ENCODE results near the gene LRMDA. TPM values are rescaled to one million over a fixed set of nuclear protein-coding genes. Genes with fewer than 3 reads are reported as not detected.

LRMDA gene
- total RNA-seq, 1 donor from 2014 or later: 5.2 TPM

GRCh38 chr10:76236356-76236755 is 804.9 kb downstream of the LRMDA start:
- Mint-ChIP-seq H3K36me3 (peaks cover 2% of the 10 kb centered on the region), H3K4me1 (peaks cover 16% of the 10 kb centered on the region), H3K4me3 (no peak overlapping the region), H3K9me3 (peaks cover 13% of the 10 kb centered on the region), H3K27ac (no peak overlapping the region), H3K27me3 (ENCODE audit: insufficient read depth, low read depth) (no peaks in the 10 kb centered on the region)
- H3K4me1 ChIP-seq: peaks cover 9% of the 10 kb centered on the region
- H3K27me3 ChIP-seq: peaks cover 40% of the 10 kb centered on the region
- no peaks in the 10 kb centered on the region for H3K9me3 ChIP-seq (ENCODE audit: low read depth)
- no peaks in the 10 kb centered on the region for H3K36me3 ChIP-seq
- DNase-seq (ENCODE audit: low spot score): no peak
- H4K20me1 ChIP-seq (ENCODE audit: low read depth): no peaks in the 10 kb centered on the region
- no peaks in the 10 kb centered on the region for H3K79me2 ChIP-seq (ENCODE audit: low read depth)
- no peak overlapping the region for H3K4me2 ChIP-seq
- H3K9ac ChIP-seq: no peak overlapping the region
- no peak overlapping the region for H3K27ac ChIP-seq
- peaks cover 1% of the 10 kb centered on the region for H3F3A ChIP-seq (ENCODE audit: low read depth)
- TF ChIP-seq CTCF (IDR thresholded peaks at IDR 0.05) (no peak), EZH2phosphoT487 (IDR thresholded peaks at IDR 0.05) (no peak), EZH2 (IDR thresholded peaks at IDR 0.05) (no peak)
- no peak overlapping the region for H2AFZ ChIP-seq (replicated peaks)
- H3K4me3 ChIP-seq: no peak overlapping the region

GRCh38 chr10:76242956-76243355 is 811.5 kb downstream of the LRMDA start:
- Histone ChIP-seq H3F3A (ENCODE audit: low read depth) (no peaks in the 10 kb centered on the region), H3K4me3 (no peak overlapping the region), H3K27me3 (no peaks in the 10 kb centered on the region), H3K4me1 (no peaks in the 10 kb centered on the region), H3K36me3 (no peaks in the 10 kb centered on the region), H2AFZ (replicated peaks) (no peak overlapping the region), H4K20me1 (ENCODE audit: low read depth) (no peaks in the 10 kb centered on the region), H3K9ac (no peak overlapping the region), H3K79me2 (ENCODE audit: low read depth) (no peaks in the 10 kb centered on the region), H3K27ac (no peak overlapping the region), H3K9me3 (ENCODE audit: low read depth) (no peaks in the 10 kb centered on the region), H3K4me2 (no peak overlapping the region)
- Mint-ChIP-seq H3K27me3 (ENCODE audit: insufficient read depth, low read depth) (no peaks in the 10 kb centered on the region), H3K36me3 (no peaks in the 10 kb centered on the region), H3K4me1 (no peaks in the 10 kb centered on the region), H3K4me3 (no peak overlapping the region), H3K27ac (no peak overlapping the region), H3K9me3 (peaks cover 4% of the 10 kb centered on the region)
- TF ChIP-seq EZH2 (IDR thresholded peaks at IDR 0.05): no peak
- TF ChIP-seq CTCF (IDR thresholded peaks at IDR 0.05): no peak
- no peak for TF ChIP-seq EZH2phosphoT487 (IDR thresholded peaks at IDR 0.05)
- DNase-seq (ENCODE audit: low spot score): no peak

- no peak for DNase-seq (ENCODE audit: low spot score)
- no peak overlapping the region for H3K4me3 Mint-ChIP-seq
- Histone ChIP-seq H3K27ac (no peak overlapping the region), H4K20me1 (ENCODE audit: low read depth) (no peaks in the 10 kb centered on the region), H3K4me2 (no peak overlapping the region), H3K9ac (no peak overlapping the region), H3K4me1 (no peaks in the 10 kb centered on the region), H3K9me3 (ENCODE audit: low read depth) (no peaks in the 10 kb centered on the region), H3F3A (ENCODE audit: low read depth) (no peaks in the 10 kb centered on the region), H3K79me2 (ENCODE audit: low read depth) (no peaks in the 10 kb centered on the region), H3K27me3 (no peaks in the 10 kb centered on the region), H3K4me3 (no peak overlapping the region), H3K36me3 (no peaks in the 10 kb centered on the region), H2AFZ (replicated peaks) (no peak overlapping the region)
- H3K4me1 Mint-ChIP-seq: no peaks in the 10 kb centered on the region
- H3K27me3 Mint-ChIP-seq (ENCODE audit: insufficient read depth, low read depth): peaks cover 2% of the 10 kb centered on the region
- peaks cover 4% of the 10 kb centered on the region for H3K9me3 Mint-ChIP-seq
- no peak overlapping the region for H3K27ac Mint-ChIP-seq
- TF ChIP-seq EZH2phosphoT487 (IDR thresholded peaks at IDR 0.05) (no peak), CTCF (IDR thresholded peaks at IDR 0.05) (no peak), EZH2 (IDR thresholded peaks at IDR 0.05) (no peak)
- no peaks in the 10 kb centered on the region for H3K36me3 Mint-ChIP-seq
Observed at GRCh38 chr10:76244061-76244686, 812.8 kb downstream of the LRMDA start.

Data from neural progenitor cell (in vitro differentiated cells).